ENCODE measurements around the gene KAZN.

The KAZN gene

DNA sequence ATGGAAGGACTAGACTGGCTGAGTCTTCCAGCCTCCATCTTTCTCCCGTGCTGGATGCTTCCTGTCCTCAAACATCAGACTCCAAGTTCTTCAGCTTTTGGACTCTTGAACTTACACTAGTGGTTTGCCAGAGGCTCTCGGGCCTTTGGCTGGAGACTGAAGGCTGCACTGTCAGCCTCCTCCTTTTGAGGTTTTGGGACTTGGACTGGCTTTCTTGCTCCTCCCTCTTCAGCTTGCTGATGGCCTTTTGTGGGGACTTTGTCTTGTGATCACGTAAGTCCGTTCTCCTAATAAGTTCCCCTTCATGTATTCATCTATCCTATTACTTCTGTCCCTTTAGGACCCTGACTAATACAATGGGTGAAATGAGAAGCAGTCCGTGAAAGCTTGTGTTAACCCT lies 196.4 kb downstream of the KAZN start:
- no peak for DNase-seq (ENCODE audit: low read depth, low spot score)

DNA sequence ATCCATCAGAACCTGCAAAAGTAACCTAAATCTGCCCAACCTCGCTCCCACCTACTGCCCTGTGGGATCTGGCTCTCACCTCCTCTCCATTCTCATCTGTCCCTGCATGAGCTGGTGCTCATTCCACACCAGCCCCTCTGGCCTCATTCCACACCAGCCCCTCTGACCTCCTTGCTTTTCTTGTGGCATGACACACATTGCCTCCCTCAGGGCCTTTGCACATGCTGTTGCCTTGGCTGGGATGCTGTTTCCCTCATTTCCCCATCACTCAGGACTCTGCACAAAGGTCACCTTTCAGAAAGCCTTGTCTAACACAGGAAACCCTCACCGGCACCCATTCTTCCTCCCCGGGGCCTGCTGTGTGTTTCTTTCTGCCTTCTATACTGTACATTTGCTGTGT lies 197.1 kb downstream of the KAZN start:
- no peak for DNase-seq (ENCODE audit: low read depth, low spot score)
- no peak overlapping the region for H3K4me3 ChIP-seq (ENCODE audit: low read length)

More for the DNA sequence above, 196.4 kb downstream of the KAZN start:
- H3K4me3 ChIP-seq (ENCODE audit: low read length), result no peak overlapping the region

DNA sequence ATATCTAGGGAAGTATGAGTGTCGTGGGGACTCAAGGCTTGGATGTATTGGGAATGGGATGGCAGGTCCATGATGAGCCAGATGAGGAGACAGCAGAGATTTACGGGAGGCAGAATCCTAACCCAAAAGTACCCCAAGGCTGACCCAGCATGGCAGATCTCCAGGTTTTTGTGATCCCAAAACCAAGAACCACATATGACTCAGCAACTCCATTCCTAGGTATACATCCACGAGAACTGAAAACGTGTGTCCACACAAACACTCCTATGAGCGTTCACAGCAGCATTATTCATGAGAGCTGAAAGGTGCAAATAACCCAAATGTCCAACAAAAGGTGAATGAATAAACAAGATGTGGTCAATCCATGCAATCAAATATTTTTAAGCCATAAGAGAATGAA lies 201.5 kb downstream of the KAZN start:
- H3K4me3 ChIP-seq (ENCODE audit: low read length), result no peak overlapping the region
- no peak for DNase-seq (ENCODE audit: low read depth, low spot score)

DNA sequence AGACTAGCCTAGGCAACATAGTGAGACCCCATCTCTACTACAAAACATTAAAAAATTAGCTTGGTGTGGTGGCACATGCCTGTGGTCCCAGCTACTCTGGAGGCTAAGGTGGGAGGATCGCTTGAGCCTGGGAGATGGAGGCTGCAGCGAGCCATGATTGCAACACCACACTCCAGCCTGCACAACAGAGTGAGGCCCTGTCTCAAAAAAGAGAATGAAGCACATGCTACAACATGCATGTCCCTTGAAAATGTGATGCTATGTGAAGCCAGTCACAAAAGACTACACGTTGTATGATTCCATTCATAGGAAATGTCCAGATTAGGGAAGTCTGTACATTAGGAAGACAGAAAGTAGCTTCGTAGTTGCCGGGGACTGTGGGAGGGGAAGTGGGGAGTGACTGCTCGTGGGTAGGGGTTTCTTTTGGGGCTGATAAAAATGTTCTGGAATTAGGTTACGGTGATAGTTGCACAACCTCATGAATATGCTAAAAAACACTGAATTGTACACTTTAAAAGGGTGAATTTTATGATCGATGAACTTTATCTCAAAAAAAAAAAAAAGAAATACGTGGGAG lies 202.1 kb downstream of the KAZN start:
- DNase-seq (ENCODE audit: low read depth, low spot score), result no peak
- no peak overlapping the region for H3K4me3 ChIP-seq (ENCODE audit: low read length)

DNA sequence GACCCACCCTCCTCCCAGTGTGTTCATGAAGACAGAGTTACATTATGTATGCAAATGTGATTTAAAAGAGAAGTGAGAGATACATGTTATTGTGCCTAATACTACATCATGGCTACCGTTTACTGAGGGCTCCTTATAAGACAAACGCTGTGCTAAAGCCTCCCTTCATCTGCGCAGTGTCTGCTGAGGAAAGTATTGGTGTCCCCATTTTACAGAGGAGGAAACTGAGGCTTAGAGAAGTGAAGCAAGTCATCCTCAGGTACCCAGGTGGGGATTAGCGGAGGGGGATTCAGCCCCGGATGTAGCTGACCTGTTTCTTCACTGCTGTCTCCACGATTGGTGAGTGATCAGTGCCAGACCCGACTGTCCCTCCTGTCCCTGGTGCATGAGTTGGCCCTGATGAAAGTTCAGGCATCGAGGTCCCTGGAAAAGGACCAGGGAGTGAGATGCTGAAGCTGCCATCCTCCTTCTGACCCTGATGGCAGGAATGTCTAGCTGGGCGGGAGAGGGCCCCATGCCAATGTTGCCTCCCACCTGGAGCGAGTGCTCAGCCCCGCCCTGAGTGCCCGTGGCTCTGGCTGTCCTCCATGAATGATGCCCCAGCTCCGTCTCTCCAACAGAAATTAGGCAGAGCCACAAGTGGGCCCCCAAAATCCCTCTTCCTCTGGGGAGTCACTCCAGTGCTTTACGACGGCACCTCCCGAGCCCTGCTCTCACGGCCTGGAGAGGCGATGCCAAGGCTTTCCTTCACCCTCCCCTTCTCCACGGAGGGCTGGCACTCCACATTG lies 204.7 kb downstream of the KAZN start:
- H3K4me3 ChIP-seq (ENCODE audit: low read length), result no peak overlapping the region
- no peak for DNase-seq (ENCODE audit: low read depth, low spot score)

DNA sequence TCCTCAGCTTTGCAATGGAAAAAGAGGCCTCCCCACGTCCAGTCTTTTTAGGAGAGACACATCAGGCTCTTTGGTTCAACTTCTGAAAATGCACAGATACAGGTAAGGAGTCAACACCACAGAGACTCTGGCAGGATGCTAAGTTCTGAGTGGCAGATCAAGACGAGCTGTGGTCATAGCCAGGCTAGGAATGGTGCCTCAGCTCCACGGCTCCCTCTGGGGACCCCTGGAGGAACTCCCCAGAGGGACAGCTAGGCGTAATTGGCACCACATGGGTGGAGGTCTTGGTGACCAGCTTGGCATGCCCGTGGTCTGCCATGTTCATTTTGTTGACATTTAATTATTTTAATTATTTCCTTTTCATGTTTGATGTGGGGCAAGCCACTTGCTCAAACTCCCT lies 206.1 kb downstream of the KAZN start:
- no peak for DNase-seq (ENCODE audit: low read depth, low spot score)
- H3K4me3 ChIP-seq (ENCODE audit: low read length), result no peak overlapping the region

DNA sequence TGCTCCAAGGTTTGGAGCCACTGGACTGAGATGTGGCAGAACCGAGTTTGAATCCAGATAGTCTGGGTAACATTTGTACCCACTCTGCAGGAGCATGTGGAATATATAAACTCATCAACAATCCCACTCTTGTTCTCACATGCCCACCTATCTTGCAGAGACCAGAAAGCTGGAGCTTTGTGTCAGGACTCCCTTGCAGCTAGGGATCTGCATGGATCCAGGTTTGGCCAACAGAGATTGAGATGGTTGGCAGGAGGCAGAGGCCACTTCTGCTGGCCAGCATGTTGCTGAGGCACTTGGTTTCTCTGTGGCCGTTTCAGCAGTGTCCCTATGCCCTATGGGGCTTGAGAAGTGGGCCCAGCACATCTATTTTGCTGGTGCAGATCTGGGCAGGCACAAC lies 208.3 kb downstream of the KAZN start:
- DNase-seq (ENCODE audit: low read depth, low spot score), result no peak
- no peak overlapping the region for H3K4me3 ChIP-seq (ENCODE audit: low read length)

DNA sequence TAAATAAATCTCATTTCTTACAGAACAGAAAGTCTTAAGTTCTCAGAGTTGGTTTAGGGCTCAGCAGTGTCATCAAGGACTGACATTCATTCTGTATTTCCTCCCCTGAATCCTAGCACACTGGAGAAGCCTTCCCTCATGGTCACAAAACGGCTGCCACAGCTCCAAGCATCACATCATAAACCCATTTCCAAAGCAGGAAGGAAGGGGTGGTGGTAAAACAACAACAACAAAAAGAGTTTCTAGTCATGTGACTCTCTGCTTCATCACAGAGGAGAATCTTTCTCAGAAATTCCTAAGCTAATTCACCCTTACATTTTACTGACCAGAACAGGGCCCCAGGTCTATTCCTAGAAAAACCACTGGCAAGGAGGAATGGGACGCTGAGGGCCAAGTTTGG lies 210.3 kb downstream of the KAZN start:
- no peak for DNase-seq (ENCODE audit: low read depth, low spot score)

DNA sequence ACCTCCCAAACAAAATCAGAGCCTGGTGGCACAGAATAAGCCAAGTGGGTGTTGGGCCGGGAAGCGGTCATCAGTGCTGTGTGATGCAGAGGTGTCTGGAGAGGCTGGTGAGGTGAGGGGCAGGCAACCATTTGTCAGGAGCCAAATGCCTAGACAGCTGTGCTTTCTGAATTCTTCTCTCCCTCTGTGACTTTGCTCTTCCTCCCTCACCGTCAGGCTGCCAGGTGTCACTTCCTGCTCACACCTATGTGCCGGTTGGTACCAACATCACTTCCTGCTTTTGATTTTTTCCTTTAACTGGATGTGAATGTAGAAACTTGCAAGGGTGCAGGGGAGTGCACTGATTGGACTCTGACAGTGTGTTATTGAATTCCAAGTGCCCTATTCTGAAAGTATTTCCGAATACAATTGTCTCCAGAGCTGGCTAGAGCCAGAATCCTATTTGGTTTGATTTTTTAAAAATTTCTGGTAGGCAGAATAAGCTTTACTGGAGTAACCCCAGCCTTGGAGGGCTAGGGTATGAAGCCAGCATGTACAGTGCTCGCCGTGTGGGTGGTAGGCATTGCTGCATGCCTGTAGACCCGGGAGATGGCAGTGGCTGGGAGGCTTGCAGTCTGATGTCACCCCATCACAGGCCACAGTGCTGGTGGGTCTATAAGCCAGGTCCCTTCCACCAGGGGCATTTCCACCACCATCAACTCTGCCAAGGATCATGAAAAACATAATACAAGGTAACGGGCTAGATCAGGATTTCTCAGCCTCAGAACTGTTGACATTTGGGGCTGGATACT lies 210.9 kb downstream of the KAZN start:
- no peak overlapping the region for H3K4me3 ChIP-seq (ENCODE audit: low read length)
- DNase-seq (ENCODE audit: low read depth, low spot score), result peak; percentile 24

More for the DNA sequence above, 210.3 kb downstream of the KAZN start:
- H3K4me3 ChIP-seq (ENCODE audit: low read length), result no peak overlapping the region

DNA sequence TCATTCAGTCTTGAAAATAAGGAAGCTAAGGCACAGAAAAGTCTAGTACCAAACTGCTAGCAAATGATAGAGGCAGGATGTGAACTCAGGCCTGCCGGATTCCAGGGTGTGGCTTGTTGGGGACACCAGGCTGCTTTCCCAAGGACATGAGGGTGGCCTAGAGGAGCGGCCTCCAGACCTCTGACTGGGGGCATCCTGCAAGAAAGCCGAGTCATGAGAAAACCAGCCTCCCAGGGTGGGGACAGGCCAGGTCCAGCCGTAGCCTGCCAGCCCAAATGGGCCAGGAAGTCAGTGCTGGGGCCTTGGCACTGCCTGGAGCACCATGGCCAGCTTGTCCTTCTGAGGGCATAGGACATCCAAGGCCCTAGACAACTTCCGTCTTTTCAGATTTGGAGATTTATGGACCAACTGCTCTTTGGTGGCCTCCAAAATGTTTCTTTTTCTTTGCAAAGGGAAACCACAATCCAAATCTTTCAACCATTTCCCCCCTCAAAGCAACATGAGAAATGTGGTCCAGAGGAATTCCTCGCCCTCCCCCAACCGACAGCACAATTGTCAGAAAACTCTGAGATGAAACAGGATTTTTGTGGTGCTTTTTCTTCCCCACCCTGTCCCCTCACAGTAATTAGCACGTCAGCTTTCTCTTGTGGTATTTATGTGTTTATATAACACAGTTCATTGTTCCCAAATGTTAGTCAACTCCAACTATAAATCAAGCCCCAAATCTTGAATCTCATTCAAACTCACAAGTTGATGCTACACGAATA lies 212.3 kb downstream of the KAZN start:
- H3K4me3 ChIP-seq (ENCODE audit: low read length), result no peak overlapping the region
- DNase-seq (ENCODE audit: low read depth, low spot score), result no peak

DNA sequence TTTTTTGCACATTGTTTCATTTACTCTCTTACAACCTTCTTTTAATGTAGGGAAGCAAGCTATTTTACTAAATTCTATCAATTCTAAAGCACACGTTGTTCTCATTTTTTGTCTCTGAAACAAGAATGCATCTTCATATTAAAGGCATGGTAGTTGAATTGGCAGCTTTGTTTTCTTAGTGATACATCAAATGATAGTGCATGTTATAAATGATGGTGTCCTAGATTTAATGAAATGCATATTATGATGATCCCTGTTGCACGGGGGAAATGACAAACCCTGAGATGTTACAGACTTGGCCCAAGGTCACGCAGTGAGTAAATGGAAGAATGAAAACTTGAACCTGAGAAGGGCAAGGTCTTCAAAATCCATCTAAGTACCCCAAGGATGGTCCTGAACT lies 213.1 kb downstream of the KAZN start:
- no peak overlapping the region for H3K4me3 ChIP-seq (ENCODE audit: low read length)
- DNase-seq (ENCODE audit: low read depth, low spot score), result no peak

DNA sequence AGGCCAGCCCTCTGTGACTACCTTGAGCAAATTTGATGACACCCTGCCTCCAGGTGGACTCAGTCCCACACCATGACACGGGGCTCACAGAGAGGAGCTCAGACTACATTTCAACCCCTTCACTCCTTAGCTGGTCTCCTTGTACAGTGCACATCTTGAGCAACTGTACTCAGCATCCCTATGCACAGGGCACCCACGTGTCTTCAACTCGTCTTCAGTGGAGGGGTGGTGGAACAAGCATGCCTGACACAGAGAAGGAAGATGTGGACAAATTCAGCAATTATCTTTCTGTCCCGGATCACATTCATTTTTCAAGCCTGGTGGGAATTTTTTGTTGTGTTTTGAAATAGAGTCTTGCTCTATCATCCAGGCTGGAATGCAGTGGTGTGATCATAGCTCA lies 213.7 kb downstream of the KAZN start:
- no peak for DNase-seq (ENCODE audit: low read depth, low spot score)
- H3K4me3 ChIP-seq (ENCODE audit: low read length), result no peak overlapping the region

DNA sequence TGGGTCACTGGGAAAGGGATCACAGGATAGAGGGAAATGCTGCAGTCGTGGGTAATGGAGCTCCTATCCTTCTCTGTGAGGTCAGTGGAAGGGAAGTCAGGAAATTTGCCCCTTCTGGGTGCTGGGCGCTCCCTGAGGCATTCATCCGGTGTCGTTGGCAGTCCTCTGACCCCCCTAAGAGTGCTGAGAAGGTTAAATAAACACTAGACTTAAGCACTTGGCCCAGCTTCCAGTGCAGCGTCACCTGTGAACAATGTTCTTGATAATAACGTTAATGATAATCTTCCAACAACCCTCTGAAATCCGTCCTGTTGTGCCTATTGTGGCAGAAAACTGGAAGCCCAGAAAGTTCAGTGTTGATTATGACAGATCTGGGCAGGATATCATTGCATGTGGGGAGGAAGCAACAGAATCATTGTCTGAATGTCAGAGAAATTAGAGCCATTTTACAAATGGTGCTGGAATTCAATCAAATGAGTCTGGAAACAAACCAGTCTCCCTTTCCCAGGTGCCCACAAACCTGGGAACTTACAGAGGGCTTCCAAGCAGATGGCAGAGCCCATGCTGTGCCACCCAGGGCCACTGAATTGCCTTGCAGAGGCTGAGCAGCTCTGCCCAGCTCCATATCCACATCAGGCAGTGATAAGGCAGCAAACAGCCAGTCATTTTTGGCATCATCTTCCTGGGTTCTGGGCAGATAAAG lies 216.8 kb downstream of the KAZN start:
- no peak overlapping the region for H3K4me3 ChIP-seq (ENCODE audit: low read length)
- DNase-seq (ENCODE audit: low read depth, low spot score), result no peak

DNA sequence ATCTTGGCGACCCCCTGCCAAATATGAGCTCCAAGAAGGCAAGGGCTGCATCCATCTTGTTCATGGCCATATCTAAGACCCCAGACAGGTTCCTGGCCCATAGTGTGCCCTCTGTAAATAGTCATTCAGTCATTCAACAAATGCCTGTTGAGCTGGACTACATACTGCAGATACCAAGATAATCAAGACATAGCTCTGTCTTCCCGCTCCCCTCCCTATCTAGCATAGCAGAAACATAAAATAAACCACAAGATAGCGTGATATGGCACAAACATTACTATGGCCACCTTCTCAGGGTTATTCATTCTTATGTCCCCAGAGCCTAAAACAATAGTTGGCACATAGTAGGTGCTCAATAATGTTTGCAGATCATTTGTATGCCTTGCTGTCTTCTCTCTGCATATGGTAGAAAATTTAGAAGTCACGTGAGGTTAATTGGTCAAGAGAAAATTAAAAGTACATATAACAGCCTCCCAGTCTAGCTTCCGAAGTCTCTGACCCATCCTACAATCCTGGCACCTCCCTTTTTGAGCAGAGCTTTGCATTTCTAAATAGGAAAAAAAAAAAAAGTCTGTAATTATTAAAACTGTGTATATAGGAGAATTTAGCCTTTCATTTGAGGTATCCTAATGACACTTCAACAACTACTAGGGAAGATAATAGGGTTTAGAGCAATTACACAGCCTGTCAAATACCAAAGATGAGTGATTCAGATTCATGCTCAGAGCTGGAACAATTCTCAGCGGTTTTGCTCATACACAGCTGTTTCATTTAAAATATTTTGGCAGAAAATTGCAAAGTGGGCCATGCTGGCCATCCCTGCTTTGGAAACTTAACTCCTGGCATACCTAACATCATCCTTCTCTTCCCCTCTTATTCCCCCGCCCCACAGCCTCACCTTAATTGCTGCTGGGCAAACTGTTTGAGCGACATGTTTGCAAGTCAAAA lies 219.0 kb downstream of the KAZN start:
- H3K4me3 ChIP-seq (ENCODE audit: low read length), result no peak overlapping the region
- DNase-seq (ENCODE audit: low read depth, low spot score), result no peak

DNA sequence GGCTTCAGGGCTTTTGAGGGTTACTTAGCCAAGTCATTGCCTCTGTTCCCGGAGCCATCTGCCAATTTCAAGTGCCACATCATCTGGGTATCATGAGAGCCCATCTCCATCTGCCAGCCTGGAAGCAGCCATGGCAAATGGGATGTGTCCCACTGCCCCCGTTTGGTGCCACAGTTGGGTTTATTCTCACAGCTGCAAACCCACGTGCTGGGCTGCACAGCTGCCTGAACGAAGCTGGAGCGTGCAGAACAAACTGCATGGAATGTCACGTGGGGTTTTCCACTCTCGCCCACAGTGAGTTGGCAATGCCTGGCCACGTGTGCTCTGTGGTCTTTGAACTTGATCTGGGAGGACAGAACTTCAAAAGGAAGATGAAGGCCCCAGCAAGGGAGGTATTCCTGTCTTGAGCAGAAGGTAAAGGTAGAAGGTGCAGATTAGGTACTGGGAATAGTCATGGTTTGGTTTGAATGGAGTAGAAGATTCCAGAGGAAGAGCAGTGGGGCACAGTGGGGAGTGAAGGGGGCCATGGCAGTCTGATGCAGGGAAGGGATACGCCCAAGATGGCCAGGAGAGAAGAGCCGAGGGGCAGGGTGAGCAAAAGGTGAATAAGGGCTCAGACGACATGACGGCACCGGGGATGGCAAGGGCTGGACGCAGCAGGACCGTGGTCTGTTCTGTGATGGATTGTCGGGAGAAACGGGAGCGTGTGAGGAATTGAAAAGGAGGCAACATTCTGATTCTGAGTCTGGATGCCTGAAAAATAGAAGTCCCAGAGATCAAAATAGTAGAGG lies 222.0 kb downstream of the KAZN start:
- no peak for DNase-seq (ENCODE audit: low read depth, low spot score)
- H3K4me3 ChIP-seq (ENCODE audit: low read length), result no peak overlapping the region

DNA sequence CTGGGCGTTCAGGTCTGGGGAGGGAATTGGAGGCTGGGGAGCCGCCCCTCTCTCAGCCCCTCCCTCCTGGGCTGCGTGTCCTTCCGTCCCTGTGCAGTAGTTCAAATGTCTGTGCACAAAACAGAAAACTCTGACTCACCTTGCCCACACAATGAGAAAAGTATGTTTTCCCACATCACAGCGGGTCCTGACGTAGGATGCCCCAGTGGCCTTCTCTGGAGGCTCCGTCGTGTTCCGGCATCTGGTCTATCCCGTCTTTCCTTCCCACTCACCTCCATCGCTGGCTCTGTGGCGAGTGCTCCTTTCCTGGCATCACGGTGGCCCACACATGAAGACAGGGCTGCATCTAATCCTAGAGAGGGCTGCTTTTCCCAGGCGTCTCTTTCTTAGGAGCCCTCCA lies 224.0 kb downstream of the KAZN start:
- no peak for DNase-seq (ENCODE audit: low read depth, low spot score)
- H3K4me3 ChIP-seq (ENCODE audit: low read length), result no peak overlapping the region

DNA sequence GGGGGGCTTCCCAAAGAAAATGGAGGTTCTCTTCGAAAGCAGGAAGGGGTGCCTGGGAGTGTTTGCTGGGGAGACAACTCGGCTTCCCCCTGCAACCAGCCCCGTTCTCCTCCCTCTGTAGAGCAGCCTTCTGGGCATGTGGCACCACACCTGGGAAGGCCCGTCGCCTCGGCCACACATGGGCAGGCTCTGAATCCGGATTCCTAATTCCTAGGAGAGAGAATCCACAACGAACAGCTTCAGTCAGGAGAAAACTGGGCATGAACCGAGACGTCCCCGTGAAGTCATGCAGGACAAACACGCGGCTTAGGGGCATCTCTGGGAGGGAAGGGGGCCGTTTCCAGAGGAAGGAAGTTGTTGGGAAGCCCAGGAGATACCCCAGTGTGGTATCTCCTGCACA lies 224.5 kb downstream of the KAZN start:
- no peak for DNase-seq (ENCODE audit: low read depth, low spot score)
- H3K4me3 ChIP-seq (ENCODE audit: low read length), result no peak overlapping the region
